Heart right ventricle (tissue), 16 donors: ENCODE results near the gene DTNBP1. TPM values are rescaled to one million over a fixed set of nuclear protein-coding genes. Genes with fewer than 3 reads are reported as not detected.
A peak's percentile ranks its signal among the peaks of the same experiment; 100 is the strongest.

Source experiments
- ATAC-seq, 8 donors: fragments of 200-7000 bp; cut with Tn5 transposase; one replicate each; pipeline ENCODE4 v1.9.1; 2020; ENCODE audit warnings: mild to moderate bottlenecking in 8 of 8, moderate library complexity in 8 of 8, moderate number of reproducible peaks in 1 of 8
- DNase-seq, 2 donors: peaks; one replicate each; pipeline ENCODE4 v3.0.0-alpha.2; 2020
- H3K27ac ChIP-seq, 10 donors: fragments of 200-600 bp; sonication (generic) in 2 of 10; one replicate each; pipeline versions ENCODE4 v1.5.0 to v1.8.0; 2020 to 2022; ENCODE audit warnings: mild to moderate bottlenecking in 3 of 10
- H3K27me3 ChIP-seq, 7 donors: fragments of 200-600 bp; one replicate each; pipeline ENCODE4 v1.8.0; 2021 to 2022; ENCODE audit warnings: mild to moderate bottlenecking in 2 of 7
- H3K36me3 ChIP-seq, 9 donors: fragments of 200-600 bp; sonication (generic) in 1 of 9; one replicate each; pipeline versions ENCODE4 v1.5.0 to v1.8.0; 2020 to 2022; ENCODE audit warnings: mild to moderate bottlenecking in 2 of 9
- H3K4me1 ChIP-seq, 9 donors: fragments of 200-600 bp; sonication (generic) in 1 of 9; one replicate each; pipeline versions ENCODE4 v1.5.0 to v1.8.0; 2020 to 2022; ENCODE audit warnings: mild to moderate bottlenecking in 4 of 9
- H3K4me3 ChIP-seq, 10 donors: fragments of 200-600 bp; sonication (generic) in 2 of 10; one replicate each; pipeline versions ENCODE4 v1.5.0 to v1.8.0; 2020 to 2022; ENCODE audit warnings: mild to moderate bottlenecking in 7 of 10, moderate library complexity in 2 of 10
- H3K9me3 ChIP-seq, 11 donors: fragments of 200-600 bp in 10 of 11; sonication (generic) in 2 of 11; one replicate each; pipeline versions ENCODE4 v1.5.0 to v1.8.0; 2013 to 2022; ENCODE audit warnings: mild to moderate bottlenecking in 2 of 11, control low read depth in 1 of 11, moderate library complexity in 1 of 11
- CTCF ChIP-seq, 9 donors: fragments of 200-600 bp; sonication (generic) in 2 of 9; IDR thresholded peaks; one replicate each; pipeline versions ENCODE4 v1.5.0 to v1.8.0; 2021 to 2022; ENCODE audit warnings: antibody characterized with exemption in 9 of 9, mild to moderate bottlenecking in 5 of 9, moderate library complexity in 1 of 9
- WGBS, 2 donors: extraction: QIAGEN DNeasy Blood & Tissue Kit; methylation state at CpG; one replicate each; pipeline ENCODE4 v1.1.7; 2013; ENCODE audit warnings: inconsistent platforms in 1 of 2; 5-methylcytosine and 5-hydroxymethylcytosine counted together
- intact Hi-C, 10 donors: fragments of 100-400 bp; cut with DNase I; formaldehyde crosslinking; loops; one replicate each; pipeline versions ENCODE4 v1.11.1 to v1.14.2; 2022
- polyA plus RNA-seq, 2 donors: library from polyadenylated mRNA; stranded (reverse); fragments of 200-250 nt; gene quantifications; one replicate each; pipeline ENCODE4 v1.2.3, GENCODE V29; 2013
- total RNA-seq, 10 donors: library from RNA; stranded (reverse); fragmentation: NEBNext Ultra II Directional in 3 of 10; extraction: Animal tissue kit (Norgen Biotek cat#: 25700) in 3 of 10; gene quantifications; one replicate each; pipeline versions ENCODE4 v1.2.1 to v1.2.4, GENCODE V29; 2021 to 2023
- donor health status: Arrhythmogenic right ventricular cardiomyopathy.
- donor health status: ischemic (EF 13 %, LVEDD 7.1; RV severe dilation, severe dysfunction).
- donor health status: healthy with polysubstance abuse.
- donor health status: DM: no; HTN: yes; CAD: no.
- donor health status: DM: no; HTN: no; CAD: no.
- donor health status: ischemic (EF 25% LVEDD 6.9; RV normal size, moderate dysfunction).
- donor health status: ischemic (EF 25% LVEDD 5.7; RV mildly dilated, moderate dysfunction).
- donor health status: healthy.
- donor health status: DM: yes; HTN: yes; CAD: no.
- donor health status: Ischemic cardiomyopathy.
- donor health status: ischemic (EF 35%, LVEDD 5.7; RV mildly dilated, moderate dysfunction).
- donor health status: nonischemic (EF 11% LVEDD 7.7; RV severe dilation, severe dysfunction).
- donor health status: DM: yes; HTN: yes; CAD: no.
- donor health status: PGD.
- donor health status: ischemic (EF 29% LVEDD 5.4; RV normal size, mild dysfunction).
- donor health status: nonischemic (EF 23%, LVEDD 6.1; RV moderate dilation, normal function).

The DTNBP1 gene
- total and polyA plus RNA-seq, 12 donors, result 5.0 to 27.5 (median 18.4) TPM

GRCh38 chr6:15491255-15491985, 171.4 kb downstream of the DTNBP1 start:
- intact Hi-C loops, result loop anchor here in 7 of 10 donors (2.0 to 10.0 kb wide), 9 partner anchors 49 to 1367 kb away; partner anchors contain the start of gene JARID2 (in 3 of the 7)
- WGBS, 2 donors, result 9 to 15% methylated on average over 9 of the region's 9 CpGs

GRCh38 chr6:15490242-15491100, 172.4 kb downstream of the DTNBP1 start:
- ATAC-seq, result no peak

More at GRCh38 chr6:15491255-15491985, 171.4 kb downstream of the DTNBP1 start:
- H3K27me3 ChIP-seq, result no peaks in the 10 kb centered on the region
- peaks cover 4 to 43% (median 29%) of the 10 kb centered on the region in 9 donors for H3K4me1 ChIP-seq
- no peaks in the 10 kb centered on the region for H3K9me3 ChIP-seq
- no peak overlapping the region for H3K4me3 ChIP-seq
- peak; percentile 72 to 84 for DNase-seq
- peaks cover 0 to 40% (median 19%) of the 10 kb centered on the region in 9 donors for H3K36me3 ChIP-seq
- peak; percentile 88 to 98 (median 97) for TF ChIP-seq CTCF (IDR thresholded peaks at IDR 0.05)
- peak in 7 of 8 donors; percentile 55 to 86 (median 78) for ATAC-seq
- H3K27ac ChIP-seq, result peak overlapping the region in 5 of 10 donors; percentile 9 to 55 (median 36)

GRCh38 chr6:15489261-15489962, 173.4 kb downstream of the DTNBP1 start:
- no peak for TF ChIP-seq CTCF (IDR thresholded peaks at IDR 0.05)
- no peak overlapping the region for H3K27ac ChIP-seq
- DNase-seq (no peak), ATAC-seq (no peak)
- no peak overlapping the region for H3K4me3 ChIP-seq
- no peaks in the 10 kb centered on the region for H3K9me3 ChIP-seq
- H3K27me3 ChIP-seq, result no peaks in the 10 kb centered on the region
- WGBS, 2 donors, result 85 to 90% methylated on average over 14 of the region's 14 CpGs
- peaks cover 0 to 34% (median 21%) of the 10 kb centered on the region in 9 donors for H3K4me1 ChIP-seq
- peaks cover 0 to 31% (median 19%) of the 10 kb centered on the region in 9 donors for H3K36me3 ChIP-seq
- intact Hi-C loops, result loop anchor here in 1 of 10 donors (5.0 kb wide), 1 partner anchor 47 kb away; no protein-coding TSS in a partner anchor

More at GRCh38 chr6:15490242-15491100, 172.4 kb downstream of the DTNBP1 start:
- intact Hi-C loops, result loop anchor here in 7 of 10 donors (2.0 to 10.0 kb wide), 9 partner anchors 48 to 1366 kb away; partner anchors contain the start of gene JARID2 (in 3 of the 7)
- WGBS, 2 donors, result 87 to 90% methylated on average over 11 of the region's 11 CpGs
- Histone ChIP-seq H3K27me3 (no peaks in the 10 kb centered on the region), H3K4me1 (peaks cover 0 to 39% (median 24%) of the 10 kb centered on the region in 9 donors), H3K9me3 (no peaks in the 10 kb centered on the region), H3K27ac (peak overlapping the region in 5 of 10 donors; percentile 9 to 55 (median 36)), H3K4me3 (no peak overlapping the region), H3K36me3 (peaks cover 0 to 31% (median 19%) of the 10 kb centered on the region in 9 donors)
- TF ChIP-seq CTCF (IDR thresholded peaks at IDR 0.05), result no peak
- no peak for DNase-seq
